K562 (cell line): ENCODE results near the gene MLN.

ENCODE experiments used
- DDX20 ChIP-seq: fragments of 450-650 bp; IDR thresholded peaks from 2 replicates; pipeline ENCODE4 v1.6.1; 2016; ENCODE audit warnings: missing genetic modification characterization, low read depth, mild to moderate bottlenecking, missing compliant biosample characterization, moderate library complexity
- ELF1 ChIP-seq: fragments of 200-800 bp; sonication (Bioruptor generic); IDR thresholded peaks from 2 replicates; pipeline ENCODE4 v1.6.1; 2016; ENCODE audit warnings: missing genetic modification characterization, missing compliant biosample characterization
- ETV6 ChIP-seq, 3 experiments: fragments of 150-350 bp in 1 of 3; sonication (generic) in 1 of 3; formaldehyde crosslinking in 1 of 3; IDR thresholded peaks; 2 replicates each; pipeline versions ENCODE4 v1.6.1 to v1.8.0; 2014 to 2022; ENCODE audit warnings: borderline replicate concordance in 2 of 3, low read depth in 2 of 3, antibody characterized with exemption in 1 of 3, low read length in 1 of 3, mild to moderate bottlenecking in 1 of 3, missing genetic modification reagents in 1 of 3
- GABPA ChIP-seq: fragments of 200-800 bp; sonication (Bioruptor generic); conservative IDR thresholded peaks from 2 replicates; pipeline ENCODE4 v1.6.1; 2016; ENCODE audit warnings: low read depth, missing genetic modification characterization, missing compliant biosample characterization
- HCFC1 ChIP-seq: IDR thresholded peaks from 2 replicates; pipeline ENCODE4 v1.6.1; 2012; ENCODE audit warnings: low read depth, low read length, improper control_type of control experiment
- POLR2A ChIP-seq: fragments of 450-650 bp; conservative IDR thresholded peaks from 2 replicates; pipeline ENCODE4 v1.6.1; 2016
- RAD21 ChIP-seq, 2 experiments: fragments of 250-450 bp in 1 of 2; fragments of 450-650 bp in 1 of 2; sonication (Bioruptor Pico) in 1 of 2; formaldehyde crosslinking in 1 of 2; IDR thresholded peaks in 1 of 2; conservative IDR thresholded peaks in 1 of 2; 2 replicates each; pipeline versions ENCODE4 v1.4.0 to v1.8.0; 2020 to 2022; ENCODE audit warnings: mild to moderate bottlenecking in 2 of 2, moderate library complexity in 1 of 2
- SREBF2 ChIP-seq: sonication (generic); formaldehyde crosslinking; IDR thresholded peaks from 2 replicates; pipeline ENCODE4 v1.4.0; 2020; ENCODE audit warnings: mild to moderate bottlenecking, missing genetic modification reagents
- ZNF583 ChIP-seq: fragments of 250-450 bp; sonication (Bioruptor Pico); IDR thresholded peaks from 2 replicates; pipeline ENCODE4 v1.4.0; 2020
- TF ChIP-seq, protein P1 (sequence below): sonication (generic); formaldehyde crosslinking; IDR thresholded peaks from 2 replicates; pipeline ENCODE4 v1.9.0; 2022; ENCODE audit warnings: mild to moderate bottlenecking, missing genetic modification reagents

DNA sequence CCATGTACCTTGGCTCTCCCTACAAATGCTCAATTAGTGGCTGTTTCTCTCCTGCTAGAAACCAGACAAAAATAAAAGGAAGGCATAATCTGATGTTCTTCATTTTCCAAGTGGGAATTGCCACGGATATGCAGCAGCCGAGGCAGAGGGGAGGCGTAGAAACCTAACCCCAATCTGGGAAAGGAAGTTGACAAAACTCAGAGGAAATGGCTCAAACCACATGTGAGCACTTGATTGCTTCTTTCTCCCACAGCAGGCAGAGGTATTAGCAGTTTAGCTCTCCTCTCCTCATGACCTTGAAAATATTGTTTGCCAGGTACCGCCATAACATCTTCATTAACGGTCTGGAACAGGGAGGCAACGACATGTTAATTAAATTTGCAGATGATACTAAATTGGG, 3.8 kb upstream of the MLN start:
- TF ChIP-seq POLR2A (no peak), HCFC1 (no peak), ZNF583 (CRISPR knock-in tag) (no peak), RAD21 (CRISPR knock-in tag; conservative IDR thresholded peaks at IDR 0.05 in 1 of 2, IDR thresholded peaks at IDR 0.05 in 1 of 2) (no peak), DDX20 (no peak), ELF1 (tag) (no peak), GABPA (tag) (no peak), ETV6 (IDR thresholded peaks at IDR 0.05; ENCODE audit: borderline replicate concordance in 1 of 2, low read depth in 2 of 2, low read length in 1 of 2) (no peak), ETV6 (CRISPR knock-in tag; IDR thresholded peaks at IDR 0.05; ENCODE audit: borderline replicate concordance) (no peak), SREBF2 (CRISPR knock-in tag) (no peak)
- TF ChIP-seq, protein P1, sequence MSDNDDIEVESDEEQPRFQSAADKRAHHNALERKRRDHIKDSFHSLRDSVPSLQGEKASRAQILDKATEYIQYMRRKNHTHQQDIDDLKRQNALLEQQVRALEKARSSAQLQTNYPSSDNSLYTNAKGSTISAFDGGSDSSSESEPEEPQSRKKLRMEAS: no peak
